Tibial artery (tissue), 4 donors: ENCODE measurements around the gene PAIP2.

Source experiments
- DNase-seq, 2 donors: peaks; one replicate each; pipeline ENCODE4 v3.0.0-alpha.2; 2019
- H3K27ac ChIP-seq, 2 donors: fragments of 200-600 bp; sonication (generic) in 1 of 2; 1 replicate in 1 of 2; 2 replicates in 1 of 2; pipeline ENCODE4 v1.5.1; 2018 to 2019; ENCODE audit warnings: mild to moderate bottlenecking in 1 of 2
- H3K27me3 ChIP-seq, 2 donors: fragments of 200-600 bp; sonication (generic) in 1 of 2; one replicate each; pipeline versions ENCODE4 v1.5.1 to v1.6.0; 2016 to 2019
- H3K36me3 ChIP-seq, 3 donors: fragments of 200-600 bp; sonication (generic) in 2 of 3; one replicate each; pipeline ENCODE4 v1.5.1; 2016 to 2019; ENCODE audit warnings: mild to moderate bottlenecking in 2 of 3
- H3K4me1 ChIP-seq, 4 donors: fragments of 200-600 bp; sonication (generic) in 2 of 4; 1 replicate in 3 of 4; 2 replicates in 1 of 4; pipeline ENCODE4 v1.5.1; 2016 to 2019
- H3K4me3 ChIP-seq, 2 donors: fragments of 200-600 bp; sonication (generic) in 1 of 2; 1 replicate in 1 of 2; 2 replicates in 1 of 2; pipeline ENCODE4 v1.5.1; 2018 to 2019; ENCODE audit warnings: mild to moderate bottlenecking in 2 of 2
- H3K9me3 ChIP-seq, 3 donors: fragments of 200-600 bp; sonication (generic) in 1 of 3; one replicate each; pipeline ENCODE4 v1.5.1; 2016 to 2019
- intact Hi-C: fragments of 100-400 bp; cut with DNase I; formaldehyde crosslinking; loops from one replicate; pipeline ENCODE4 v1.15.0; 2023; ENCODE audit warnings: low total_unique reads
- TF ChIP-seq, protein P1 (sequence below), 2 experiments: fragments of 200-600 bp in 1 of 2; fragments of 450-650 bp in 1 of 2; IDR thresholded peaks; one replicate each; pipeline ENCODE4 v1.5.1; 2017 to 2019; ENCODE audit warnings: antibody characterized with exemption in 2 of 2, mild to moderate bottlenecking in 1 of 2, moderate library complexity in 1 of 2

The PAIP2 gene

DNA sequence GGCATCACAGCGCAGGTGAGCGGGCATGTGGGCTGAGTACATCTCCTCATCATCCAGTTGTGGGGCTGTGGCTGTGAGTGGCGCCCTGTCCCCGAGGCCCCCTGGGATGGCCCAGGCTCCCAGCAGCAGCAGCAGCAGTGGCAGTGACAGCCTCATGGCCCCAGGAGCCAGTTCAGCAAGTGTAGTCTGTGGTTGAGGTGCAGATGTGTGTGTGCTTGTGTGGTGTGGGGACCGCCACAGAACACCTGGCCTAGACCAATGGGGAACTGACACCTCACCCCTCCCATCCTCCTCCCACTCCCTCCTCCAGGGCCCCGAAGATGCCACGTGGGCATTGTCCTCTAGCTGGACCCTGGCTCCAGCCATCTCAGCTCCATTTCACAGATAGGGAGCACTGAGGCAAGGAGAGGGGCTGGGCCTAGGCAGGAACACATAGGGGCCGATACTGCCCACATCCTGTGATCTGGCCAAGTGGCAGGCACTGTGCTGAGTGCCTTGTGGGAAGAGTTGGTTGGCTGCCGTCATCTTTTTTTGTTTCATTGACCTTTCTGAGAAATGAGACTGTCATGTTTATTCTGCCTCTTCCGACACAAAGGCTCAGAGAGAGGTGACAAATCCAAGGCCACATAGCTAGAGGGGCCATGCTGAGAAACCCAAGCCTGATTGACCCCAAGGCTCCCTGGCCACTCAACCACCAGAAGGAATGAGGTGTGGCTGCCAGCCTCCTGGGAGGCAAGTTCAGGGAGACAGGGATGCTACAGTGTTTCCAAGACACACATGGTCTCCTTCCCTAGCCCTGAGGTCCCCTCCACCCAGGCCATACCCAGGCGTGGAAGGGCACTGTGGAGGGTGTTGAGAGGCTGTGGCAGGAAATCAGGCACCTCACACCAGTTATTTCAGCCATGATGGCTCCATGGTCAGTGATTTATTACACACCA is 48.3 kb downstream of the PAIP2 start, which contains the start of gene MZB1:
Gene MZB1, minus strand, starts transcription at position 213 of the 938 bp plus-strand sequence. Its CDS starts 57 bp downstream, at position 156.
- H3K27ac ChIP-seq = no peak within 1 kb of the TSS
- H3K4me3 ChIP-seq = no peak within 1 kb of the TSS

DNA sequence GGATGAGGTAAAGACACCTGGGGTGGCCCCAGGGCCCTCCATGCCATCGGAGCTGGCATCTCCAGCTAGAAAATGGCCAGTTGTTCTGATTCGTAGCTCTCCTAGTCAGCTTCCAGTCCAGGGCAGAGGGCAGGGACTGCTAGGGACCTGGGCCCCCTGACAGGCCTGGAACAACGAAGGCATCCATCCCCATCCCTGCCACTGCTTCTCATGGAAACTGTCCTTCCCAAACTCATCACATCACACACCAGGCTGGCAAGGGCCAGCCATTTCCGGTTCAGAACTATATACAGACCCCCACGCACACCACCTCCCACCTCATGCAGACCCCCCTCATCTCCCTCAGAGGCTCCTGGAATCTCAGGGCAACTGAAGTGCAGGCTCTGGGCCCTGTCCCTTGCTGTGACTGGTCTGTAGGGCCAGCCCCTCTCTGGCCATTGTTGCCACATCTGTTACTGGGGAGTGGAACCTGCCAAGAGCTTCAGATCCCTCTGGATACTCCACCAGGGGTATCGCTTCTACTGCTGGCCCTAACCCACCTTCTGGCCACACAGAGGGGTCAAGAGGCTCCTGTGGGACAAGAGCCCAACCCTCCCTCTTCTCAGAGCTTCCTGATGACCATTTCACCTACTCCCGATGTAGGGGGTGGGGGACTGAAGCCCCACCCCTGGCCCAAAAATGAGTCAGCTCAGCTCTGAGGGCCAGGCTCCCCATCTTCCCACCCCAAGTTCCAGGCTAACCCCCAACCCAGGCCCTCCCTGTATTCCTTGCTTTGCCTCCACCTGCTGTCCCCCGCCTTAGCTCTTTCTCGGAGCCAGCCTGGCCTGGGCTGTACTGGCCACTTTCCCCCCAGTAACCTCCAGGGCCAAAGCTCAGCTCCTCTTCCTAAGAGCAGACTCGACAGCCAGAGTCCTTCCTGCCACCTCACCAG is 49.2 kb downstream of the PAIP2 start:
- peak in 1 of 2 donors; percentile 51 for DNase-seq

More for the DNA sequence above, 48.3 kb downstream of the PAIP2 start, which contains the start of gene MZB1:
- no peak for DNase-seq
- H3K36me3 ChIP-seq = no peaks in the 10 kb centered on the region
- TF ChIP-seq, protein P1, sequence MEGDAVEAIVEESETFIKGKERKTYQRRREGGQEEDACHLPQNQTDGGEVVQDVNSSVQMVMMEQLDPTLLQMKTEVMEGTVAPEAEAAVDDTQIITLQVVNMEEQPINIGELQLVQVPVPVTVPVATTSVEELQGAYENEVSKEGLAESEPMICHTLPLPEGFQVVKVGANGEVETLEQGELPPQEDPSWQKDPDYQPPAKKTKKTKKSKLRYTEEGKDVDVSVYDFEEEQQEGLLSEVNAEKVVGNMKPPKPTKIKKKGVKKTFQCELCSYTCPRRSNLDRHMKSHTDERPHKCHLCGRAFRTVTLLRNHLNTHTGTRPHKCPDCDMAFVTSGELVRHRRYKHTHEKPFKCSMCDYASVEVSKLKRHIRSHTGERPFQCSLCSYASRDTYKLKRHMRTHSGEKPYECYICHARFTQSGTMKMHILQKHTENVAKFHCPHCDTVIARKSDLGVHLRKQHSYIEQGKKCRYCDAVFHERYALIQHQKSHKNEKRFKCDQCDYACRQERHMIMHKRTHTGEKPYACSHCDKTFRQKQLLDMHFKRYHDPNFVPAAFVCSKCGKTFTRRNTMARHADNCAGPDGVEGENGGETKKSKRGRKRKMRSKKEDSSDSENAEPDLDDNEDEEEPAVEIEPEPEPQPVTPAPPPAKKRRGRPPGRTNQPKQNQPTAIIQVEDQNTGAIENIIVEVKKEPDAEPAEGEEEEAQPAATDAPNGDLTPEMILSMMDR (IDR thresholded peaks at IDR 0.05) = no peak
- peaks cover 0 to 28% of the 10 kb centered on the region in 2 donors for H3K27me3 ChIP-seq
- intact Hi-C loops = no loop called here
- no peaks in the 10 kb centered on the region for H3K9me3 ChIP-seq
- H3K4me1 ChIP-seq = peaks cover 0 to 43% (median 19%) of the 10 kb centered on the region in 4 donors

DNA sequence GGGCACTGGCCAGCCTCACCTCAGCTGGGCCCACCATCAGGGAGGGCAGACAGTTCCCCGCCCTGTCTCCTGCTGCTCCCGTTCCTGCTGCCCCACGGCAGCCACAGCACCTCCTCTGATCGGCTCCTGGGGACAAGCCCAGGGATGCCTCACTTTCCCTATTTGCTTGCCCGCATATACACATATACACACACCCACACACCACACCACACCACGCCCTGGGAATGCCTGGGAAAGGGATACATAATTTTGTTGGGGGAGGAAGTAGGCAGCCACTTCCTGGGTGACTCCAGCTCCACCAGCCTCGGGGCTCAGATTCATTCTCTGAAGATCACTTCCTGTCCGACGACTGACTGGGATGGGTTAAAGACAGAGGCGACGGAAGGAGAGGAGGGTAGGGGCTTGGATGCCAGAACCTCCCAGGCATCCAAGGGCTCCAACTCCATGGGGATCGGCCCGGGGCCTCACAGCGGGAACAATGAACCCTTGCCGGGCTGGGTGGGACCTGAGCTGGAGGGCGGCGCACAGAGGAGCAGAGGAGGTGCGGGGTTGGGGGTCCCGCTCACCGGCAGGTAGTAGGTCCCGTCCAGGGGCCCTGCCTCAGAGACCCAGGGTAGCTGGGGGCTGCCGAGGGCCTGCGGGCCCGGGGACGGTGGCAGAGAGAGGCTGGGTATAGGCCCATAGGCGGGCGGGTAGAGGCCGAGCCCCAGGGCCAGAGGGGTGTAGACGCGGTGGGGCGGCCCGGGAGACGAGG is 50.1 kb downstream of the PAIP2 start:
- TF ChIP-seq, protein P1 (IDR thresholded peaks at IDR 0.05) = no peak
- H3K4me1 ChIP-seq = peaks cover 0 to 42% (median 20%) of the 10 kb centered on the region in 4 donors
- H3K27me3 ChIP-seq = peaks cover 0 to 33% of the 10 kb centered on the region in 2 donors
- H3K9me3 ChIP-seq = no peaks in the 10 kb centered on the region
- peak overlapping the region in 1 of 2 donors; percentile 49 for H3K4me3 ChIP-seq
- H3K27ac ChIP-seq = no peak overlapping the region
- H3K36me3 ChIP-seq = no peaks in the 10 kb centered on the region
- intact Hi-C loops = no loop called here
- no peak for DNase-seq

More for the DNA sequence above, 49.2 kb downstream of the PAIP2 start:
- TF ChIP-seq, protein P1 (IDR thresholded peaks at IDR 0.05) = no peak
- H3K27me3 ChIP-seq = peaks cover 0 to 33% of the 10 kb centered on the region in 2 donors
- H3K36me3 ChIP-seq = no peaks in the 10 kb centered on the region
- H3K4me1 ChIP-seq = peaks cover 0 to 42% (median 21%) of the 10 kb centered on the region in 4 donors
- no peaks in the 10 kb centered on the region for H3K9me3 ChIP-seq
- no peak overlapping the region for H3K4me3 ChIP-seq
- H3K27ac ChIP-seq = no peak overlapping the region
- intact Hi-C loops = no loop called here

DNA sequence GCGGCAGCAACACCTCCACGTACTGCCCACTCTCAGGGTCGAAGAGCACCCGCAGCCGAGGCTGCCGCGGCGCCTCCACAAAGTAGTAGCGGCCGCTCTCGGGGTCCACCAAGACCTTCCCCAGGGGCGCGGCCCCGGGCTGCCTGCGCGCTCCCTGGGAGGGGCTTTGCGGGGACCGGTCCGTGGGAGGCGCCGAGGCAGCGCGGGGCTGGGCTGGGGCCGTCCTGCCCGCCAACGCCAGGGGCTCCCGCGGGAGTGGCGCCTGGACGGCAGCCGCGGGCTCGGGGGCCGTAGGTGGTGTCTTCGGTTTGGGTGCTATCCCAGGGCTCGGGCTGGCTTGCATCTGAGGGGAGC is 50.6 kb downstream of the PAIP2 start:
- peaks cover 0 to 33% of the 10 kb centered on the region in 2 donors for H3K27me3 ChIP-seq
- TF ChIP-seq, protein P1 (IDR thresholded peaks at IDR 0.05) = no peak
- peak overlapping the region; percentile 46 to 49 for H3K4me3 ChIP-seq
- no peak overlapping the region for H3K27ac ChIP-seq
- no peak for DNase-seq
- intact Hi-C loops = no loop called here
- H3K36me3 ChIP-seq = no peaks in the 10 kb centered on the region
- peaks cover 0 to 42% (median 20%) of the 10 kb centered on the region in 4 donors for H3K4me1 ChIP-seq
- no peaks in the 10 kb centered on the region for H3K9me3 ChIP-seq
